HepG2 (cell line): Measurements from ENCODE around the gene CDYL. TPM values are rescaled to one million over a fixed set of nuclear protein-coding genes. Genes with fewer than 3 reads are reported as not detected.
A peak's percentile ranks its signal among the peaks of the same experiment; 100 is the strongest.

ENCODE experiments used
- ATRX ChIP-seq: sonication (generic); formaldehyde crosslinking; IDR thresholded peaks from 2 replicates; pipeline ENCODE4 v1.4.0; 2020; ENCODE audit warnings: missing genetic modification reagents, borderline replicate concordance
- ELF4 ChIP-seq: sonication (generic); formaldehyde crosslinking; IDR thresholded peaks from 2 replicates; pipeline ENCODE4 v1.5.0; 2020; ENCODE audit warnings: missing genetic modification reagents, mild to moderate bottlenecking, moderate library complexity, borderline replicate concordance
- HDAC2 ChIP-seq: sonication (generic); formaldehyde crosslinking; IDR thresholded peaks from 2 replicates; pipeline ENCODE4 v1.4.0; 2020; ENCODE audit warnings: missing genetic modification reagents
- KDM4B ChIP-seq: sonication (generic); formaldehyde crosslinking; IDR thresholded peaks from 2 replicates; pipeline ENCODE4 v1.4.0; 2020; ENCODE audit warnings: missing genetic modification reagents
- MXD1 ChIP-seq: sonication (generic); formaldehyde crosslinking; IDR thresholded peaks from 2 replicates; pipeline ENCODE4 v1.4.0; 2020; ENCODE audit warnings: mild to moderate bottlenecking, missing genetic modification reagents
- PHF21A ChIP-seq: sonication (generic); formaldehyde crosslinking; IDR thresholded peaks from 2 replicates; pipeline ENCODE4 v1.5.0; 2020; ENCODE audit warnings: mild to moderate bottlenecking, missing genetic modification reagents
- PHF5A ChIP-seq: IDR thresholded peaks from one replicate; pipeline ENCODE4 v1.6.1; 2018; ENCODE audit warnings: low read depth, missing genetic modification reagents; ENCODE audit not compliant: unreplicated experiment
- POLR2A ChIP-seq, 2 experiments: IDR thresholded peaks; 2 replicates each; pipeline ENCODE4 v1.6.1; 2011; ENCODE audit warnings: low read depth in 2 of 2, low read length in 2 of 2, mild to moderate bottlenecking in 1 of 2, moderate library complexity in 1 of 2; ENCODE audit not compliant: insufficient read depth in 1 of 2
- PRPF4 ChIP-seq: fragments of 200-400 bp; formaldehyde crosslinking; IDR thresholded peaks from 2 replicates; pipeline ENCODE4 v1.6.1; 2016; ENCODE audit warnings: low read length, low read depth; ENCODE audit not compliant: poor library complexity, severe bottlenecking
- ZC3H4 ChIP-seq: sonication (generic); formaldehyde crosslinking; IDR thresholded peaks from 2 replicates; pipeline ENCODE4 v1.4.0; 2020; ENCODE audit warnings: missing genetic modification reagents, borderline replicate concordance
- ZFP36 ChIP-seq: fragments of 150-350 bp; IDR thresholded peaks from 2 replicates; pipeline ENCODE4 v1.6.1; 2018; ENCODE audit warnings: borderline replicate concordance, low read length, low read depth; ENCODE audit not compliant: partially characterized antibody
- ZNF296 ChIP-seq: sonication (generic); formaldehyde crosslinking; conservative IDR thresholded peaks from 2 replicates; pipeline ENCODE4 v1.5.0; 2020; ENCODE audit warnings: mild to moderate bottlenecking, missing genetic modification reagents
- ZNF556 ChIP-seq: sonication (generic); formaldehyde crosslinking; IDR thresholded peaks from 2 replicates; pipeline ENCODE4 v1.4.0; 2020; ENCODE audit warnings: mild to moderate bottlenecking, missing genetic modification reagents, borderline replicate concordance
- ZNF703 ChIP-seq: sonication (generic); formaldehyde crosslinking; IDR thresholded peaks from 2 replicates; pipeline ENCODE4 v1.5.1; 2020; ENCODE audit warnings: missing genetic modification reagents, mild to moderate bottlenecking, moderate library complexity, borderline replicate concordance
- ZNF740 ChIP-seq: sonication (generic); formaldehyde crosslinking; IDR thresholded peaks from 2 replicates; pipeline ENCODE4 v1.4.0; 2020; ENCODE audit warnings: missing genetic modification reagents
- ZSCAN30 ChIP-seq: sonication (generic); formaldehyde crosslinking; IDR thresholded peaks from 2 replicates; pipeline ENCODE4 v1.5.0; 2020; ENCODE audit warnings: mild to moderate bottlenecking, missing genetic modification reagents
- polyA plus RNA-seq, 8 experiments: library from polyadenylated mRNA; depleted of rRNA in 3 of 8; stranded (reverse) in 7 of 8; unstranded in 1 of 8; fragments of >200 nt; fragmentation: Illumina TruSeq in 4 of 8; extraction: Trizol in 4 of 8; gene quantifications; 2 replicates each; pipeline versions ENCODE4 v1.2.1 to v1.2.3, GENCODE V29; 2011 to 2016; ENCODE audit warnings: low read depth in 4 of 8, missing spikeins in 1 of 8, mixed read lengths in 1 of 8; ENCODE audit not compliant: insufficient read depth in 1 of 8
- total RNA-seq, 5 experiments: library from RNA; depleted of rRNA; stranded (reverse); fragments of >200 nt; fragmentation: Illumina TruSeq; extraction: Trizol; gene quantifications; 2 replicates each; pipeline ENCODE4 v1.2.3, GENCODE V29; 2016; ENCODE audit warnings: low read depth in 1 of 5
- TF ChIP-seq, protein P1 (sequence below): sonication (generic); formaldehyde crosslinking; IDR thresholded peaks from 2 replicates; pipeline ENCODE4 v1.4.0; 2020; ENCODE audit warnings: missing genetic modification reagents
- TF ChIP-seq, protein P2 (sequence below): sonication (generic); formaldehyde crosslinking; IDR thresholded peaks from 2 replicates; pipeline ENCODE4 v1.8.1; 2023; ENCODE audit warnings: mild to moderate bottlenecking, inconsistent platforms, moderate library complexity, missing genetic modification reagents, borderline replicate concordance
- TF ChIP-seq, protein P3 (sequence below): sonication (generic); formaldehyde crosslinking; IDR thresholded peaks from 2 replicates; pipeline ENCODE4 v1.4.0; 2020; ENCODE audit warnings: low read depth, mild to moderate bottlenecking, missing genetic modification reagents

CDYL gene
- total and polyA plus RNA-seq, 2 of the 13 experiments (the other 11 are each of a cell fraction or from before 2014, with no cell fraction given), result 22.8 to 105 TPM

- TF ChIP-seq, protein P1, sequence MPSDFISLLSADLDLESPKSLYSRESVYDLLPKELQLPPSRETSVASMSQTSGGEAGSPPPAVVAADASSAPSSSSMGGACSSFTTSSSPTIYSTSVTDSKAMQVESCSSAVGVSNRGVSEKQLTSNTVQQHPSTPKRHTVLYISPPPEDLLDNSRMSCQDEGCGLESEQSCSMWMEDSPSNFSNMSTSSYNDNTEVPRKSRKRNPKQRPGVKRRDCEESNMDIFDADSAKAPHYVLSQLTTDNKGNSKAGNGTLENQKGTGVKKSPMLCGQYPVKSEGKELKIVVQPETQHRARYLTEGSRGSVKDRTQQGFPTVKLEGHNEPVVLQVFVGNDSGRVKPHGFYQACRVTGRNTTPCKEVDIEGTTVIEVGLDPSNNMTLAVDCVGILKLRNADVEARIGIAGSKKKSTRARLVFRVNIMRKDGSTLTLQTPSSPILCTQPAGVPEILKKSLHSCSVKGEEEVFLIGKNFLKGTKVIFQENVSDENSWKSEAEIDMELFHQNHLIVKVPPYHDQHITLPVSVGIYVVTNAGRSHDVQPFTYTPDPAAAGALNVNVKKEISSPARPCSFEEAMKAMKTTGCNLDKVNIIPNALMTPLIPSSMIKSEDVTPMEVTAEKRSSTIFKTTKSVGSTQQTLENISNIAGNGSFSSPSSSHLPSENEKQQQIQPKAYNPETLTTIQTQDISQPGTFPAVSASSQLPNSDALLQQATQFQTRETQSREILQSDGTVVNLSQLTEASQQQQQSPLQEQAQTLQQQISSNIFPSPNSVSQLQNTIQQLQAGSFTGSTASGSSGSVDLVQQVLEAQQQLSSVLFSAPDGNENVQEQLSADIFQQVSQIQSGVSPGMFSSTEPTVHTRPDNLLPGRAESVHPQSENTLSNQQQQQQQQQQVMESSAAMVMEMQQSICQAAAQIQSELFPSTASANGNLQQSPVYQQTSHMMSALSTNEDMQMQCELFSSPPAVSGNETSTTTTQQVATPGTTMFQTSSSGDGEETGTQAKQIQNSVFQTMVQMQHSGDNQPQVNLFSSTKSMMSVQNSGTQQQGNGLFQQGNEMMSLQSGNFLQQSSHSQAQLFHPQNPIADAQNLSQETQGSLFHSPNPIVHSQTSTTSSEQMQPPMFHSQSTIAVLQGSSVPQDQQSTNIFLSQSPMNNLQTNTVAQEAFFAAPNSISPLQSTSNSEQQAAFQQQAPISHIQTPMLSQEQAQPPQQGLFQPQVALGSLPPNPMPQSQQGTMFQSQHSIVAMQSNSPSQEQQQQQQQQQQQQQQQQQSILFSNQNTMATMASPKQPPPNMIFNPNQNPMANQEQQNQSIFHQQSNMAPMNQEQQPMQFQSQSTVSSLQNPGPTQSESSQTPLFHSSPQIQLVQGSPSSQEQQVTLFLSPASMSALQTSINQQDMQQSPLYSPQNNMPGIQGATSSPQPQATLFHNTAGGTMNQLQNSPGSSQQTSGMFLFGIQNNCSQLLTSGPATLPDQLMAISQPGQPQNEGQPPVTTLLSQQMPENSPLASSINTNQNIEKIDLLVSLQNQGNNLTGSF (CRISPR knock-in tag), result no peak
- TF ChIP-seq ZFP36, result no peak
- no peak for TF ChIP-seq PRPF4
- TF ChIP-seq KDM4B (CRISPR knock-in tag), result no peak
- no peak for TF ChIP-seq ATRX (CRISPR knock-in tag)
- TF ChIP-seq ZNF296 (CRISPR knock-in tag), result no peak
- no peak for TF ChIP-seq PHF5A
- no peak for TF ChIP-seq HDAC2 (CRISPR knock-in tag)
- TF ChIP-seq, protein P2, sequence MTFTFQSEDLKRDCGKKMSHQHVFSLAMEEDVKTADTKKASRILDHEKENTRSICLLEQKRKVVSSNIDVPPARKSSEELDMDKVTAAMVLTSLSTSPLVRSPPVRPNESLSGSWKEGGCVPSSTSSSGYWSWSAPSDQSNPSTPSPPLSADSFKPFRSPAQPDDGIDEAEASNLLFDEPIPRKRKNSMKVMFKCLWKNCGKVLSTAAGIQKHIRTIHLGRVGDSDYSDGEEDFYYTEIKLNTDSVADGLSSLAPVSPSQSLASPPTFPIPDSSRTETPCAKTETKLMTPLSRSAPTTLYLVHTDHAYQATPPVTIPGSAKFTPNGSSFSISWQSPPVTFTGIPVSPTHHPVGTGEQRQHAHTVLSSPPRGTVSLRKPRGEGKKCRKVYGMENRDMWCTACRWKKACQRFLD, result 0 out of 2 replicates have a peak, but pooled peaks have one; percentile 61
- TF ChIP-seq POLR2A (IDR thresholded peaks at IDR 0.05; ENCODE audit: insufficient read depth in 1 of 2, low read depth in 2 of 2, low read length in 2 of 2), result no peak
- TF ChIP-seq ELF4 (CRISPR knock-in tag), result no peak
- TF ChIP-seq ZNF556 (CRISPR knock-in tag), result no peak
- TF ChIP-seq ZSCAN30 (CRISPR knock-in tag), result peak; percentile 65; the same call in 1 of the 2 replicates
- TF ChIP-seq ZC3H4 (CRISPR knock-in tag), result no peak
- 0 out of 2 replicates have a peak, but pooled peaks have one; percentile 15 for TF ChIP-seq PHF21A
- no peak for TF ChIP-seq ZNF740
- TF ChIP-seq ZNF703 (CRISPR knock-in tag), result no peak
- TF ChIP-seq, protein P3, sequence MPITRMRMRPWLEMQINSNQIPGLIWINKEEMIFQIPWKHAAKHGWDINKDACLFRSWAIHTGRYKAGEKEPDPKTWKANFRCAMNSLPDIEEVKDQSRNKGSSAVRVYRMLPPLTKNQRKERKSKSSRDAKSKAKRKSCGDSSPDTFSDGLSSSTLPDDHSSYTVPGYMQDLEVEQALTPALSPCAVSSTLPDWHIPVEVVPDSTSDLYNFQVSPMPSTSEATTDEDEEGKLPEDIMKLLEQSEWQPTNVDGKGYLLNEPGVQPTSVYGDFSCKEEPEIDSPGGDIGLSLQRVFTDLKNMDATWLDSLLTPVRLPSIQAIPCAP (CRISPR knock-in tag), result no peak
- no peak; the same call in 1 of the 2 replicates for TF ChIP-seq MXD1 (CRISPR knock-in tag)
Measured at GRCh38 chr6:4774715-4775493, 1.3 kb upstream of the CDYL start (continued).
